Ramos (cell line): ENCODE measurements around the gene NOMO2.
"Not testable (repeated sequence)": the region's sequence is repeated elsewhere in the genome, so short reads cannot be mapped to it uniquely, and the experiment has no call there.

Source experiments
- in situ Hi-C: fragments of 300-500 bp; cut with MboI; formaldehyde crosslinking; loops from one replicate; pipeline ENCODE4 v1.14.3; 2022; ENCODE audit warnings: low sequenced_read_pairs; ENCODE audit not compliant: unreplicated experiment

NOMO2 gene, protein sequence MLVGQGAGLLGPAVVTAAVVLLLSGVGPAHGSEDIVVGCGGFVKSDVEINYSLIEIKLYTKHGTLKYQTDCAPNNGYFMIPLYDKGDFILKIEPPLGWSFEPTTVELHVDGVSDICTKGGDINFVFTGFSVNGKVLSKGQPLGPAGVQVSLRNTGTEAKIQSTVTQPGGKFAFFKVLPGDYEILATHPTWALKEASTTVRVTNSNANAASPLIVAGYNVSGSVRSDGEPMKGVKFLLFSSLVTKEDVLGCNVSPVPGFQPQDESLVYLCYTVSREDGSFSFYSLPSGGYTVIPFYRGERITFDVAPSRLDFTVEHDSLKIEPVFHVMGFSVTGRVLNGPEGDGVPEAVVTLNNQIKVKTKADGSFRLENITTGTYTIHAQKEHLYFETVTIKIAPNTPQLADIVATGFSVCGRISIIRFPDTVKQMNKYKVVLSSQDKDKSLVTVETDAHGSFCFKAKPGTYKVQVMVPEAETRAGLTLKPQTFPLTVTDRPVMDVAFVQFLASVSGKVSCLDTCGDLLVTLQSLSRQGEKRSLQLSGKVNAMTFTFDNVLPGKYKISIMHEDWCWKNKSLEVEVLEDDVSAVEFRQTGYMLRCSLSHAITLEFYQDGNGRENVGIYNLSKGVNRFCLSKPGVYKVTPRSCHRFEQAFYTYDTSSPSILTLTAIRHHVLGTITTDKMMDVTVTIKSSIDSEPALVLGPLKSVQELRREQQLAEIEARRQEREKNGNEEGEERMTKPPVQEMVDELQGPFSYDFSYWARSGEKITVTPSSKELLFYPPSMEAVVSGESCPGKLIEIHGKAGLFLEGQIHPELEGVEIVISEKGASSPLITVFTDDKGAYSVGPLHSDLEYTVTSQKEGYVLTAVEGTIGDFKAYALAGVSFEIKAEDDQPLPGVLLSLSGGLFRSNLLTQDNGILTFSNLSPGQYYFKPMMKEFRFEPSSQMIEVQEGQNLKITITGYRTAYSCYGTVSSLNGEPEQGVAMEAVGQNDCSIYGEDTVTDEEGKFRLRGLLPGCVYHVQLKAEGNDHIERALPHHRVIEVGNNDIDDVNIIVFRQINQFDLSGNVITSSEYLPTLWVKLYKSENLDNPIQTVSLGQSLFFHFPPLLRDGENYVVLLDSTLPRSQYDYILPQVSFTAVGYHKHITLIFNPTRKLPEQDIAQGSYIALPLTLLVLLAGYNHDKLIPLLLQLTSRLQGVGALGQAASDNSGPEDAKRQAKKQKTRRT

DNA sequence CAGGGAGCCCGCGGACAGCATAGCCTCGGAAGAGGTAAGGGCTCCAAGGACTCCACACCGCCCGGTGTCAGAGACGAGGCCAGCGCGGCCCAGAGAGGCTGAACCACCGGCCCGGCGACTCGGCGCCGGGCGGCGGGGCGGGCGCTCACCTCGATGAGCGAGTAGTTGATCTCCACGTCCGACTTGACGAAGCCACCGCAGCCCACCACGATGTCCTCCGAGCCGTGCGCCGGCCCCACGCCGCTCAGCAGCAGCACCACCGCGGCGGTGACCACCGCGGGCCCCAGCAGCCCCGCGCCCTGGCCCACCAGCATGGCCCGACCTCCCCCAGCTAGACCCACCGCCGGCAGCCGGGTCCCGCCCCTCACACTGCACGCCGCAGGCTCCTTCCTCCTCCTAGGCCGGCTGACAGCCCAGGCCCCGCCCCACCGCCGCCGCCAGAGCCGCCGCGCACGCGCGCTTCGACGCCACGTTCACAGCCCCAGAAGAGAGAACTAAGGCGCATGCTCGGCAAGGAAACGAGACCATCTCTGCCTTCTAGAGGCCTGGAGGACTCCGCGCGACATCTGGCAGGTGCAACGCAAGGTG, at the start of gene NOMO2:
NOMO2 (minus strand) TSS at position 371 of the 588 bp plus-strand sequence; CDS start at position 314, 57 bp downstream.
- in situ Hi-C loops: not testable (repeated sequence)

DNA sequence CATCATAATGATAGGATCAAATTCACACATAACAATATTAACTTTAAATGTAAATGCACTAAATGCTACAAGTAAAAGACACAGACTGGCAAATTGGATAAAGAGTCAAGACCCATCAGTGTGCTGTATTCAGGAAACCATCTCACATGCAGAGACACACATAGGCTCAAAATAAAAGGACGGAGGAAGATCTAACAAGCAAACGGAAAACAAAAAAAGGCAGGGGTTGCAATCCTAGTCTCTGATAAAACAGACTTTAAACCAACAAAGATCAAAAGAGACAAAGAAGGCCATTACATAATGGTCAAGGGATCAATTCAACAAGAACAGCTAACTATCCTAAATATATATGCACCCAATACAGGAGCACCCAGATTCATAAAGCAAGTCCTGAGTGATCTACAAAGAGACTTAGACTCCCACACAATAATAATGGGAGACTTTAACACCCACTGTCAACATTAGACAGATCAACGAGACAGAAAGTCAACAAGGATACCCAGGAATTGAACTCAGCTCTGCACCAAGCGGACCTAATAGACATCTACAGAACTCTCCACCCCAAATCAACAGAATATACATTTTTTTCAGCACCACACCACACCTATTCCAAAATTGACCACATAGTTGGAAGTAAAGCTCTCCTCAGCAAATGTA, 48.4 kb upstream of the NOMO2 start:
- in situ Hi-C loops: not testable (repeated sequence)

- in situ Hi-C loops: not testable (repeated sequence)
Observed at GRCh38 chr16:18608271-18608670, 46.4 kb upstream of the NOMO2 start.

DNA sequence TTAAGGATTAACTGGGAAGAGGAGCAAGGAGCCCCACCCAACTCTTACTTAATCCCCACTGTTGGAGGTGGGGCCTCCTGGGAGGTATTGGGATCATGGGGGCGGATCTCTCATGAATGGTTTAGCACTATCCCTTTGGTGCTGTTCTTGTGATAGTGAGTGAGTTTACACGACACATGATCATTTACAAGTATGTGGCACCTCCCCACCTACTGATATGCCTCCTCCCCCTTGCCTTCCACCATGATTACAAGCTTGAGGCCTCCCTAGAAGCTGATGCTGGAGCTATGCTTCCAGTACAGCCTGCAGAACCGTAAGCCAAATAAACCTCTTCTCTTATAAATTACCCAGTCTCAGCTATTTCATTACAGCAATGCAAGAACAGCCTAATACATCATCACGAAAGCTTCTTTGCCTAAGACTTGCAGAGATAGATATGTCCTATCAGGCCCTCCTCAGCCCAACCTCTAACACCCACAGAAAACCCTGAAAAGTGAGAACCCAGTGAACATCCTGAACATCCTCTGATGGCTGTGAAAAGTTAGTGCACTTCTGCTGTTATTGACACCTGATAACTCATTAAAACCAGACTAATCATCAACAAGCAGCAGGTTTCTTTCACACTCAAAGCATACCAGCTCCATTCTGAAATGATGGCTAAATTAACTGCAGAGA, 41.8 kb upstream of the NOMO2 start:
- in situ Hi-C loops: not testable (repeated sequence)

DNA sequence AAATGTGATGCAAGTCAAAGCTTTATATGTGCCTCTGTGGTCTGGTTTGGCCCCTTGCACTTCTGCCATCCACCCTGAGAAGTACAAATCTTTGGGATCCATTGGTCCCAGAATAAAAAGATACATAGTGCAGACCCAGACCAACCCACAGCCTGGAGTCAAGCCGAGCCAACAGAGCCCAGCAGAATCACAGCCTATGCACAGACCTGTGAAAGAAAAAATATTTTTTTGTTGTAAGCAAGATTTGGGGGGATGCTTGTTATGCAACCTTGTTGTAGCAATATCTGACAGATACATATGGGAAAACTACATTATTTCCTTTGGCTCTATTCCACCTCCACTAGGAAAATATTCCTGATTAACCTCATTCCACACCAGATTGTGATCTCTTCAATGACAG, 36.7 kb upstream of the NOMO2 start:
- in situ Hi-C loops: not testable (repeated sequence)

DNA sequence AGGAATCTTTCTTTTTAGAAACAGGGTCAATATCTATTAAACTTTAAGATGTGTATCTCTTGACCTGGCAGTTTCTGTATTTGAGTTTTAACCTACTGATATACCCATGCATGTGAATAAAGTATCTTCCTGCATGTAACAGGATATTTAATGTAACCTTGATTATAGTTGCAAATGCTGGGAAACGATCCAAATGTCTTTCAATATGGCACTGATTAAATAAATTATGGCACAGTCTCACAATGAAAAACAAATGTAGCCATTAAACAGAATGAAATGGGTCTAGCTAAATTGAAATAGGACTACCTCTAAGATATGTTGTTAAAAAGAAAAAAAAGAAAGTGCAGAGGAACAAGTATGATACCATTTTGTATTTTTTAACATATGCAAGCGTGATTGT, 35.8 kb upstream of the NOMO2 start:
- in situ Hi-C loops: not testable (repeated sequence)

DNA sequence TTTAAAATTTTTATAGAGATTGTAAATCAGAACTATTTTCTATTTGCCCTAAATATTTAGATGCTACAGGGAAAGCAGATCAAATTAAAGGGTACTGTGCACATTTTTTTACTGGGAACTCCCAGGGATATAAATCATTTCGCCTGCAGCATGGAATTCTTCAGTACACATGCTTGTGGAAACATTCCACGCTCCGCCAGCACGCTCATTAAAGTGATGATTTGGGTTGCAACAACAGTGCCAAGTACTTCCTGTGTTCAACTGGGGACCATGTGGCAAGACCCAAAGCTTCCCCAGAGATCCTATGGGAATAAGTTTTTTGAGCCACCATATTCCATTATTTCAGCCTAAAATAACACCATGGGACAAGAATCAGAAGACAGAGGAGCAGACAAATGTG, 35.4 kb upstream of the NOMO2 start:
- in situ Hi-C loops: not testable (repeated sequence)

GRCh38 chr16:18595796-18596195, 33.9 kb upstream of the NOMO2 start:
- in situ Hi-C loops: not testable (repeated sequence)

DNA sequence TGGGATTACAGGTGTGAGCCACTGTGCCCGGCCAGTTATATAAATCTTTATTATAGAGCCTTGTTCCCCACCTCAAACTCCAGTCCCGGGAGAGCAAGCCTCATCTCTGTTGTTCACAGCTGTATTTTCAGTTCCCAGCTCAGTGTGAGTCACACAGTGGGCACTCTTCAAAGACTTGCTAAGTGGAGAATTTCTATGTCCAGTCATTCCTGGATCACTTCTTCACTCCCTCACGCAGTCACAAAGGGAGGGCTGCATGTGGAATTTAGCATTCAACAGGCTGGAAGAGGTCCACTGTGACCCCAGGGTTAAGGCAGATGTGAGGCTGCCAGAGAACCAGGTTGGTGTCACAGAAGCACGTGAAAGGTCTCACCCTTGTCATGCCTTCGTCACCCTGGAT, 33.0 kb upstream of the NOMO2 start:
- in situ Hi-C loops: not testable (repeated sequence)

GRCh38 chr16:18593904-18594303, 32.0 kb upstream of the NOMO2 start:
- in situ Hi-C loops: not testable (repeated sequence)

DNA sequence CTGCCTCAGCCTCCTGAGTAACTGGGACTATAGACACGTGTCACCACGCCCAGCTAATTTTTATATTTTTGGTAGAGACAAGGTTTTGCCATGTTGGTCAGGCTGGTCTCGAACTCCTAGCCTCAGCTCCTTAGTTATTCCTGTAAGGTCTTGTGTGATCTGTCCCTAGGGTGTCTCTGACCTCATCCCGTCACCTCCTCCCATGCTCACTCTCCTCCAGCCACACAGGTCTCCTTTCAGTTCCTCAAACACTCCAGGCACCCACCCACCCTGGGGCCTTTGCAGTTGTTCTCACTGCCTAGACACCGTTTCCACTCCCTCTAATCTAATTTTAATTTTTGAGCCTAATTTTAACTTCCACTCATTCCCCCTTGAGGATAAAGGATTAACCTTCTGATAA, 31.1 kb upstream of the NOMO2 start:
- in situ Hi-C loops: not testable (repeated sequence)

GRCh38 chr16:18591908-18592307, 30.0 kb upstream of the NOMO2 start:
- in situ Hi-C loops: not testable (repeated sequence)

GRCh38 chr16:18591441-18591840, 29.5 kb upstream of the NOMO2 start:
- in situ Hi-C loops: not testable (repeated sequence)

DNA sequence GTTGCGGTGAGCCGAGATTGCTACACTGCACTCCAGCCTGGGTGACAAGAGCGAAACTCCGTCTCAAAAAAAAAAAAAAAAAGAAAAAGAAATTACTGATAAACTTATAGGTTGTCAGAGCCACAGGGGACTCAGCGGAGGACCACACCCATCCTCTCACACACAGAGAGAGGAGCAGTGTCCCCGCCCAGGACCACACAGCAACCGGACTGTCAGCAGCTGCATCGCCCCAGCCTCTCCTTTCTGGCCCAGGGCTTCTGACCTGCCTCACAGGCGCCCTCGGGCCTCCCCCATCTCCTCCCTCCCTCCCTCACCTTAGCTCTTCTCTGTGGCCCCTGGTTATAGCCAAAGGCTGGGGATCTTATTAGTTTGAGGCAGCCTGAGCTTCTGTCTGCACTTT, 27.9 kb upstream of the NOMO2 start:
- in situ Hi-C loops: not testable (repeated sequence)

DNA sequence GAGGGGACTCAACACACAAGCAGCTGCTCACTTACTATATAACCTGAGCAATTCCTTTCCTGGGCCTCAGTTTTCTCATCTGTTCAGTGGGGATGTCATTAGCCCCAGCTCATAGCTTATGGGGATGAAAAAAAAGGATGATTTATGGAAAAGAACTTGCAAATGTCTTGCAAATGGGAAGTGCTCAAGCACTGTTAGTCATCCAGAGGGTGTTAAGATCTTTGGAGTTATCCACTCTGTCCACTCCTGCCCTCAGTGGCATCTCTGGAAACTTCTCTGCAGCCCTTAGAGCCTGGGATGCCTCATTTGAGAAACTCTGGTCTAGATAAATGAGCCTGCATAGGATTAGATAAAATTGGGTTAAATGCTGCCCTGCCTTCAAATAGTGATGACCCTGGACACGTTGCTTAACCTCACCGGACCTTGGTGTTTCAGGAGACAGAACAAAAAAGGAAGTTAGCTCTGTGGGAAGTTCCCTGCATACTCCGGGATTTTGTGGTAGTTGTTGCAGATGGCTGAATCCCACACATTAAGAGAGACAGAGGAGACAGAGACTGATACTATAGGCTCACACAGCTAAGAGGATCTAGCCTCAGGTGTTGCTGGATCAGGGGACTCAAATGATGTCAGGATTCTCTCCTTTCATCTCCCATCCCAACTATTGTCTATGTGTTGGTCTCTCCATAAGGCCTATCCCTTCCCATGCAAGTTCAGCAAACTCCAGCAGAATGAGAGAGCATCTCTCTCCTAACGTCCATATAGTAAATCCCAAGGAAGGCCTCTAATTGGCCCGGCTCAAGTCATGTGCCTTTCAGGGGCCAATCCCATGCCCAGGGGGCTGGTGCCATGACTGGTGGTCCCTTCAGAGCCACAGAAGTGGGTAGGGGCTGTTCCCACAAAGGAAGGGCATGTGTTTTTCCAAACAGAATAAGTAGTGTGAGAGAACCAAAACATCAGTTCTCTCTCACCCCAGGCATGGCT, 25.0 kb upstream of the NOMO2 start:
- in situ Hi-C loops: not testable (repeated sequence)

GRCh38 chr16:18585789-18586188, 23.9 kb upstream of the NOMO2 start:
- in situ Hi-C loops: not testable (repeated sequence)

DNA sequence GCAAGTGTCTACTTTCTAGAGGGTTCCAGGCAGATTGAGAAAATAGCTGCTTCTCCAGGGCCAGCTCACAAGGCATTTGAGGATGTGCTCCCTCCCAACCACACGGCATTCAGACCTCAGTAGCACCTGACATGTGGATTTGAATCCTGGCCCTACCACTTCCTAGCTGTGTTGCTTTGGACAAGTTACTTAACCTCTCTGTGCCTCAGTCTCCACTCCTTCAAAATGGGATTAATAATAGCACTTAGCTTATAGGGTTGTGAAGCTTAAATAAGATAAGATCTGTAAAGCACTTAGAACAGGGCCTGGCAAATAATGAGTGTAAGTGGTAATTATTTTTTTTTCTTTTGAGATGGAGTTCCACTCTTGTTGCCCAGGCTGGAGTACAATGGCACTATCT, 21.0 kb upstream of the NOMO2 start:
- in situ Hi-C loops: no loop called here

DNA sequence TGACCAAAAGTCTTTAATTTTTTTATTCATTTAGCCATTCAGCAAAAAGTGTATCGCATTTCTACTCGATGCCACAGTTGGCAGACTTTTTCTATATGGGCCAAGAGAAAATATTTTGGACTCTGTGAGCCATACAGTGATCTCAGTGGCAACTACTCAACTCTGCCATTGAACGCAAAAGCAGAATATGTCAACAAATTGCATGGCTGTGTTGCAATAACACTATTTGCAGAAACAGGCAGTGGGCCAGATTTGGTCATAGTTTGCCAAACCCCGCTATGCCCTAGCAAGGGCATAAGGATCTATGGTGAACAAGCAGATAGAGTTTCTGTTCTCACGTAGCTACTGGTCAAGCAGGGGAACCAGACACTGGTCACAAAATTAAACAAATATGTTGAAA, 18.5 kb upstream of the NOMO2 start:
- in situ Hi-C loops: not testable (repeated sequence)
